OCI-LY3 (cell line): ENCODE data around the gene TMEM150B.

Experiments
- CTCF ChIP-seq: fragments of 200-600, 300-600 bp; sonication (generic); IDR thresholded peaks from 2 replicates; pipeline ENCODE4 v1.5.1; 2014; ENCODE audit warnings: antibody characterized with exemption, low read length, low read depth
- EZH2phosphoT487 ChIP-seq: fragments of 200-600 bp; shearing (Covaris generic); IDR thresholded peaks from 2 replicates; pipeline ENCODE4 v1.6.1; 2018; ENCODE audit warnings: antibody characterized with exemption, mixed run types, low read depth

- TF ChIP-seq CTCF = no peak
- TF ChIP-seq EZH2phosphoT487 = no peak
These were observed 16.7 kb upstream of the TMEM150B start for GRCh38 chr19:55341595-55342531.
